IPS DF 6.9 (cell line): ENCODE measurements around the gene ABCD4.
A peak's percentile ranks its signal among the peaks of the same experiment; 100 is the strongest.

Experiments
- DNase-seq: peaks from one replicate; pipeline ENCODE4 v3.0.0-alpha.2; 2013; ENCODE audit warnings: low read depth, low spot score
- H3K27ac ChIP-seq: one replicate; pipeline ENCODE4 v1.5.1; 2013; ENCODE audit warnings: low read length, control low read depth
- H3K27me3 ChIP-seq: 2 replicates; pipeline ENCODE4 v1.6.1; 2013; ENCODE audit warnings: mild to moderate bottlenecking, low read length; ENCODE audit not compliant: control insufficient read depth, insufficient read depth
- H3K36me3 ChIP-seq: 2 replicates; pipeline ENCODE4 v1.6.1; 2013; ENCODE audit warnings: low read length; ENCODE audit not compliant: control insufficient read depth, insufficient read depth
- H3K4me1 ChIP-seq: 2 replicates; pipeline ENCODE4 v1.6.1; 2013; ENCODE audit warnings: low read length; ENCODE audit not compliant: control insufficient read depth, insufficient read depth
- H3K4me3 ChIP-seq: 2 replicates; pipeline ENCODE4 v1.5.1; 2013; ENCODE audit warnings: mild to moderate bottlenecking, low read length
- H3K9me3 ChIP-seq: 2 replicates; pipeline ENCODE4 v1.6.1; 2013; ENCODE audit warnings: low read length, inconsistent platforms; ENCODE audit not compliant: control insufficient read depth, insufficient read depth
- WGBS: extraction: QIAGEN DNeasy Blood & Tissue Kit; methylation state at CpG from one replicate; pipeline ENCODE4 v1.1.7; 2013; ENCODE audit warnings: mixed read lengths, missing lambda C conversion rate; ENCODE audit not compliant: insufficient read length, insufficient coverage; 5-methylcytosine and 5-hydroxymethylcytosine counted together

The ABCD4 gene

GRCh38 chr14:74302152-74302628 lies 544 bp downstream of the ABCD4 start:
- no peak overlapping the region for H3K27ac ChIP-seq
- no peak for DNase-seq
- no peaks in the 10 kb centered on the region for H3K27me3 ChIP-seq

GRCh38 chr14:74301594-74302151 lies 1.1 kb downstream of the ABCD4 start:
- Histone ChIP-seq H3K9me3 (no peaks in the 10 kb centered on the region), H3K27me3 (no peaks in the 10 kb centered on the region), H3K4me3 (peak overlapping the region; percentile 99; the same call in 1 of the 2 replicates), H3K27ac (no peak overlapping the region), H3K4me1 (0 out of 2 replicates have a peak, but pooled peaks cover 2% of the 10 kb centered on the region), H3K36me3 (peaks cover 10% of the 10 kb centered on the region; the same call in 1 of the 2 replicates)
- DNase-seq, result no peak
- no CpG with 5 or more reads among the region's 22 CpGs for WGBS

More at GRCh38 chr14:74302152-74302628, 544 bp downstream of the ABCD4 start:
- Histone ChIP-seq H3K4me3 (peak overlapping the region; percentile 99), H3K36me3 (peaks cover 6% of the 10 kb centered on the region; the same call in 1 of the 2 replicates), H3K4me1 (0 out of 2 replicates have a peak, but pooled peaks cover 2% of the 10 kb centered on the region), H3K9me3 (no peaks in the 10 kb centered on the region)
- no CpG with 5 or more reads among the region's 6 CpGs for WGBS

GRCh38 chr14:74299061-74299545 lies 3.6 kb downstream of the ABCD4 start:
- whole genome bisulfite sequencing, result no CpG with 5 or more reads among the region's 10 CpGs
- H3K9me3 ChIP-seq, result no peaks in the 10 kb centered on the region
- peaks cover 15% of the 10 kb centered on the region; the same call in 1 of the 2 replicates for H3K36me3 ChIP-seq
- H3K27me3 ChIP-seq, result no peaks in the 10 kb centered on the region
- H3K4me3 ChIP-seq, result no peak overlapping the region
- 0 out of 2 replicates have a peak, but pooled peaks cover 2% of the 10 kb centered on the region for H3K4me1 ChIP-seq
- no peak for DNase-seq
- no peak overlapping the region for H3K27ac ChIP-seq

- no CpG with 5 or more reads among the region's 10 CpGs for WGBS
- H3K36me3 ChIP-seq, result peaks cover 15% of the 10 kb centered on the region; the same call in 1 of the 2 replicates
These were observed 4.7 kb downstream of the ABCD4 start for GRCh38 chr14:74297986-74298385.

GRCh38 chr14:74296037-74296467 lies 6.7 kb downstream of the ABCD4 start:
- no peak for DNase-seq
- H3K9me3 ChIP-seq, result no peaks in the 10 kb centered on the region
- no peaks in the 10 kb centered on the region for H3K27me3 ChIP-seq
- no peak overlapping the region for H3K27ac ChIP-seq
- 0 out of 2 replicates have a peak, but pooled peaks cover 2% of the 10 kb centered on the region for H3K4me1 ChIP-seq
- peaks cover 27% of the 10 kb centered on the region for H3K36me3 ChIP-seq
- no peak overlapping the region for H3K4me3 ChIP-seq
- WGBS, result no CpG with 5 or more reads among the region's 9 CpGs

More at GRCh38 chr14:74297986-74298385, 4.7 kb downstream of the ABCD4 start:
- no peak overlapping the region for H3K27ac ChIP-seq
- no peak for DNase-seq
- no peaks in the 10 kb centered on the region for H3K9me3 ChIP-seq
- no peaks in the 10 kb centered on the region for H3K27me3 ChIP-seq
- H3K4me1 ChIP-seq, result 0 out of 2 replicates have a peak, but pooled peaks cover 2% of the 10 kb centered on the region
- no peak overlapping the region for H3K4me3 ChIP-seq

- Histone ChIP-seq H3K4me1 (no peaks in the 10 kb centered on the region), H3K27ac (no peak overlapping the region), H3K27me3 (no peaks in the 10 kb centered on the region), H3K9me3 (no peaks in the 10 kb centered on the region), H3K36me3 (peaks cover 38% of the 10 kb centered on the region), H3K4me3 (no peak overlapping the region)
- WGBS, result no CpG with 5 or more reads among the region's 2 CpGs
- no peak for DNase-seq
These were observed 9.1 kb downstream of the ABCD4 start for GRCh38 chr14:74293606-74294005.

GRCh38 chr14:74292061-74292460 lies 10.7 kb downstream of the ABCD4 start:
- no CpG with 5 or more reads among the region's 11 CpGs for WGBS

GRCh38 chr14:74290415-74290814 lies 12.3 kb downstream of the ABCD4 start:
- H3K36me3 ChIP-seq, result peaks cover 40% of the 10 kb centered on the region
- H3K27me3 ChIP-seq, result no peaks in the 10 kb centered on the region
- H3K4me1 ChIP-seq, result no peaks in the 10 kb centered on the region
- no peak for DNase-seq
- no peak overlapping the region for H3K27ac ChIP-seq
- WGBS, result no CpG with 5 or more reads among the region's 7 CpGs
- no peak overlapping the region for H3K4me3 ChIP-seq
- no peaks in the 10 kb centered on the region for H3K9me3 ChIP-seq

More at GRCh38 chr14:74292061-74292460, 10.7 kb downstream of the ABCD4 start:
- Histone ChIP-seq H3K4me1 (no peaks in the 10 kb centered on the region), H3K9me3 (no peaks in the 10 kb centered on the region), H3K36me3 (peaks cover 46% of the 10 kb centered on the region), H3K27ac (no peak overlapping the region), H3K27me3 (no peaks in the 10 kb centered on the region), H3K4me3 (no peak overlapping the region; the same call in 1 of the 2 replicates)
- no peak for DNase-seq

- DNase-seq, result no peak
- H3K36me3 ChIP-seq, result peaks cover 40% of the 10 kb centered on the region
- WGBS, result no CpG with 5 or more reads among the region's 5 CpGs
- H3K9me3 ChIP-seq, result no peaks in the 10 kb centered on the region
- no peak overlapping the region for H3K4me3 ChIP-seq
- H3K4me1 ChIP-seq, result no peaks in the 10 kb centered on the region
- no peak overlapping the region for H3K27ac ChIP-seq
- H3K27me3 ChIP-seq, result no peaks in the 10 kb centered on the region
These were observed 12.9 kb downstream of the ABCD4 start for GRCh38 chr14:74289801-74290200.

- no peaks in the 10 kb centered on the region for H3K9me3 ChIP-seq
- H3K4me1 ChIP-seq, result no peaks in the 10 kb centered on the region
- no peaks in the 10 kb centered on the region for H3K27me3 ChIP-seq
- no peak overlapping the region for H3K4me3 ChIP-seq
- no peak for DNase-seq
- WGBS, result no CpG with 5 or more reads among the region's 7 CpGs
- H3K36me3 ChIP-seq, result peaks cover 32% of the 10 kb centered on the region; the same call in 1 of the 2 replicates
- no peak overlapping the region for H3K27ac ChIP-seq
These were observed 16.0 kb downstream of the ABCD4 start for GRCh38 chr14:74286736-74287135.
